Stimulated activated memory B cell treated with anti-CD40 and anti-IgM and Interleukin-4, amounts not matched to agents 10 μg/mL and 1 μg/mL and 100 μg/mL, for 72 hours (primary cell): ENCODE data around the gene CARS1.
"Not testable (repeated sequence)": the region's sequence is repeated elsewhere in the genome, so short reads cannot be mapped to it uniquely, and the experiment has no call there.

Experiments used
- ATAC-seq: fragments of 150-1000 bp; cut with Tn5 transposase; 2 replicates; pipeline ENCODE4 v1.10.0; 2021
- H3K27ac Mint-ChIP-seq: one replicate; pipeline ENCODE4 v1.8.0; 2022; ENCODE audit warnings: mild to moderate bottlenecking, mixed read lengths
- H3K27me3 Mint-ChIP-seq: one replicate; pipeline ENCODE4 v1.8.0; 2022; ENCODE audit warnings: mixed read lengths
- H3K36me3 Mint-ChIP-seq: one replicate; pipeline ENCODE4 v1.8.0; 2022; ENCODE audit warnings: mixed read lengths
- H3K4me1 Mint-ChIP-seq: one replicate; pipeline ENCODE4 v1.8.0; 2022; ENCODE audit warnings: mixed read lengths
- H3K4me3 Mint-ChIP-seq: one replicate; pipeline ENCODE4 v1.8.0; 2022; ENCODE audit warnings: mild to moderate bottlenecking, moderate library complexity, mixed read lengths
- H3K9me3 Mint-ChIP-seq: one replicate; pipeline ENCODE4 v1.8.0; 2022; ENCODE audit warnings: mixed read lengths

The CARS1 gene

DNA sequence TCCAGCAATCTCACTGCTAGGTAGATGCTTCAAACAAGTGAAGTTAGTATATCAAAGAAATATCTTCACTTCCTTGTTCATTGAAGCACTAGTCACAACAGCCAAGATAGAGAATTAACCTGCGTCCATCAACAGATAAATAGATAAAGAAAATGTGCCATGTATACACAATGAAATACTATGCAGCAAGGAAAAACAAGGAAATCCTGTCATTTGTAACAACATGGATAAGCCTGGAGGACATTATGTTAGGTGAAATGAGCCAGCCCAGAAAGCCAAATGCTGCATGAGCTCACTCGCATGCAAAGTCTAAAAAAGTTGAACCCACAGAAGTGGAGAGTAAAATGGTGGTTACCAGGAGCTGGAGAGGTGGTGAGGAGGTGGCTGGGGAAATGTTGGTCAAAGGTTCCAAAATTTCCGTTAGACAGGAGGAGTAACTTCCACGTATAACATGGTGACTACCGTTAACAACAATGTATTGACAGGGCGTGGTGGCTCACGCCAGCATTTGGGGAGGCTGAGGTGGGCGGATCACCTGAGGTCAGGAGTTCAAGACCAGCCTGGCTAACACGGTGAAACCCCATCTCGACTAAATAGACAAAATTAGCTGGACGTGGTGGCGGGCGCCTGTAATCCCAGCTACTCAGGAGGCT, 23.6 kb upstream of the CARS1 start:
- no peaks in the 10 kb centered on the region for H3K36me3 Mint-ChIP-seq
- H3K4me1 Mint-ChIP-seq, result no peaks in the 10 kb centered on the region
- peaks cover 15% of the 10 kb centered on the region for H3K27me3 Mint-ChIP-seq
- no peak overlapping the region for H3K4me3 Mint-ChIP-seq
- no peak for ATAC-seq
- no peaks in the 10 kb centered on the region for H3K9me3 Mint-ChIP-seq
- H3K27ac Mint-ChIP-seq, result no peak overlapping the region

DNA sequence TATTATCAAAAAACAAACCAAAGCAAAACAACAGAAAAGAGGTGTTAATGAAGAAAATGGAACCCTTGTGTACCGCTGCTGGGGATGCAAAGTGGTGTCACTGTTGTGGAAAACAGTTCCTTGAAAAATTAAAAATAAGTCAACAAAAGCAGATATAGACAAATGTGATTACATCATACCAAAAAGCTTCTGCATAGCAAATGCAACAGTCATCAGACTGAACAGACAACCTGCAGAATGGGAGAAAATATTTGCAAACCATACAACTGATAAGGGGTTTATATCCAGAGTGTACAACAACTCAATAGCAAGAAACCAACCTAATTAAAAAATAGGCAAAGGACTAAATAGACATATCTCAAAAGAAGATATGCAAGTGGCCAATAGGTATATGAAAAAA, 22.9 kb upstream of the CARS1 start:
- H3K27me3 Mint-ChIP-seq, result peaks cover 9% of the 10 kb centered on the region
- H3K4me1 Mint-ChIP-seq, result no peaks in the 10 kb centered on the region
- ATAC-seq, result no peak
- H3K9me3 Mint-ChIP-seq, result no peaks in the 10 kb centered on the region
- H3K36me3 Mint-ChIP-seq, result no peaks in the 10 kb centered on the region
- H3K27ac Mint-ChIP-seq, result no peak overlapping the region
- H3K4me3 Mint-ChIP-seq, result no peak overlapping the region

DNA sequence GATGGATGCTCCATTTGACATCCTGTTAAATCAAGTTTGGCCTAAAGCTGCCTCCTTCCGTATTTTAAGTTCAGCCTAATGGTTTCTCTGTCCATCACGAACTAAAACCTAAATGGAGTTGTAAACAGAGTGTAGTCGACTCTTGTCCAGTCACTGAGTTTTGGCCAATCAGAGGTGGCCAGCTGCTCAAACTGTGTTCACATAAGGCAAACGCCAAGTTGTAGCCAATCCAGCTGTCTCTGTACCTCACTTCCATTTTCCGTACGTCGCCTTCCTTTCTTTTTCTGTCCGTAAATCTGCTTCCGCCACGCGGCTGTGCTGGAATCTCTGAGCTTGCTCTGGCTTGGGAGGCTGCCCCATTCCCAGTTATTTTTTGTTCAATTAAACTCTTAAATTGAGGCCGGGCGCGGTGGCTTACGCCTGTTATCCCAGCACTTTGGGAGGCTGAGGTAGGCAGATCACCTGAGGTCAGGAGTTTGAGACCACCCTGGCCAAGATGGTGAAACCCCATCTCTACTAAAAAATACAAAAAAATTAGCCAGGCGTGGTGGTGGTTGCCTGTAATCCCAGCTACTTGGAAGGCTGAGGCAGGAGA, 20.7 kb upstream of the CARS1 start:
- Mint-ChIP-seq H3K36me3 (no peaks in the 10 kb centered on the region), H3K4me1 (no peaks in the 10 kb centered on the region), H3K27ac (no peak overlapping the region), H3K27me3 (peaks cover 9% of the 10 kb centered on the region), H3K9me3 (no peaks in the 10 kb centered on the region), H3K4me3 (no peak overlapping the region)
- no peak for ATAC-seq

DNA sequence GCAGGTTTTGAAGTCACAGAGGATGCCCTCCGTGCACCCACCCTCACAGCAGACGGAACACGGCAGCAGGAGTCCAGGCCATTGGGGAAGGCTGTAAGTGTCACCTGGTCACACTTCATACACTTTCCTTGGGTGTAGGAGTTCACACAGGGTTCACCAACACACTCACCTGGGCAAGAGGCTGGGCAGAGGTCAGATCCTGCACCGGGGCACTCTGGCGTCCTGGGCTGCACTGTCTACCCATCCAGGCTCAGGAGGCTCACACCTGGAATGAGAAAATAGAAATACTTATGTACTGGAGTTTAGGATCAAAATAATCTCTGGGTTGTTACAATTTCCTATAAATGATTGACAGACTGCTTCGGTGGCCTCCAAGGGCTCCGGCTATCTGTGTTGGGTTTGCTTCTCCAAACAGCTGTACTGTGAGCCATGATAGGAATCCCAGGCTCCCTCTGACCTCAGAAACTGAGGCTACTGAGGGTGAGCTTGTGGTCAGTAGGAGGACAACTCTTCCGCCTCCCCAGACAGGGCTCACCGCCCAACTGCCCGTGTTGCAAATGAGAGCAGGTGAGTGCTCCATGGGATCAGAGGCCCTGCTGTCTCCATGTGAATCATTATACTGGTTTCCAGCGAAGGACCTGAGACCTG, 20.1 kb upstream of the CARS1 start:
- Mint-ChIP-seq H3K27me3 (peaks cover 9% of the 10 kb centered on the region), H3K4me3 (no peak overlapping the region), H3K36me3 (no peaks in the 10 kb centered on the region), H3K9me3 (no peaks in the 10 kb centered on the region), H3K4me1 (no peaks in the 10 kb centered on the region), H3K27ac (no peak overlapping the region)
- ATAC-seq, result no peak

DNA sequence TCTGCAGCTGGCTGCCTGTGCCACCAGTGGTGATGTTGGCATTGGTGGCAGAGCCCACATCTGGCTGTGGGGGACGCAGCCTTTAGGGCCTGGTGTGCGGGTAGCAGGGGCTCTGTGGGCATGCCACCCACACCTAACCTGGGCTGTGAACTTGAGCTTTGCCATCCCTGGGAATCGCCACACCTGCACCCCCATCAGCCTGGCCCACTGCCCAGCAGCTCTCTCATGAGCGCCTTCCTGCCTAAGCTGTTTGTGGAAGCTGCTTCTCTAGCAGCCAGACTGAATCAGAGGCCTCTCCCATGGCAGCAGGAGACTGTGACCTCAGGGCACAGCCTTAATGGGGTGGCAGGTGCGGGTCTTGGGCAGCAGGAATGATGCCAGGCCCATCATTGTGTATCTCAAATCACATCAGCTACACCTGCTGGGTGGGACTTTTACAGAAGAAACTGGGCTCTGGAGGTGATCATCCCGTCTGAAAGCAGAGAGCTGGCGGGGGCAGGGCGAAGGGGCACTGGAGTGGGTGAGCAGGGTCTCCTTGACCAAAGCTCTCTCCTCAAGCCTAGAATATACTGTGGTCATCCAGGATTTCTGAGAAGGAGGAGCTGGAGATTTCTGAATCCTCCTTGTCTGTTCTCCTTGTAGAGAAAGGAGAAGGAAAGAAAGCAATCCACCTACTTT, 17.8 kb upstream of the CARS1 start:
- Mint-ChIP-seq H3K27me3 (peaks cover 9% of the 10 kb centered on the region), H3K27ac (no peak overlapping the region), H3K36me3 (no peaks in the 10 kb centered on the region), H3K4me3 (no peak overlapping the region), H3K4me1 (no peaks in the 10 kb centered on the region), H3K9me3 (no peaks in the 10 kb centered on the region)
- ATAC-seq, result peak; percentile 41

DNA sequence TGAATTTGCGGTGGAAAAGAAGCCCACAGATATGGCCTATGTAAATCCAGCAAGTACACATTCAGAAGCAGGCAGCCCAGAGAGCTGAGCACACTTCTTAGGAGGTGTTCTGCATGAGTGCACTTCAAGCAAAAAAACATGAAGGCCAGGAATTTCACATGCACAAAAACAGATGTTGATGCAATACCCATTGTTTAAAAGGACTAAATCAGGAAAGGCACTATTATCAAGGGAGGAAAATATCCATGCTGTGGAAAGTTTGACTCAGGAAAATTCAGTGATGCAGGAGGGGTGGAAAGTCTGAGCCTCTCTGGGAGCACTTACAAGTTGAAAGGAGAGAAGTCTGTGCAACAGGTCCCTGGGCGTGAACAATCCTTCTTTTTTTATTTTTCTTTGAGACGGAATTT, 15.8 kb upstream of the CARS1 start:
- H3K27me3 Mint-ChIP-seq, result peaks cover 20% of the 10 kb centered on the region
- H3K27ac Mint-ChIP-seq, result no peak overlapping the region
- no peaks in the 10 kb centered on the region for H3K4me1 Mint-ChIP-seq
- H3K4me3 Mint-ChIP-seq, result no peak overlapping the region
- H3K36me3 Mint-ChIP-seq, result no peaks in the 10 kb centered on the region
- no peaks in the 10 kb centered on the region for H3K9me3 Mint-ChIP-seq
- no peak for ATAC-seq

DNA sequence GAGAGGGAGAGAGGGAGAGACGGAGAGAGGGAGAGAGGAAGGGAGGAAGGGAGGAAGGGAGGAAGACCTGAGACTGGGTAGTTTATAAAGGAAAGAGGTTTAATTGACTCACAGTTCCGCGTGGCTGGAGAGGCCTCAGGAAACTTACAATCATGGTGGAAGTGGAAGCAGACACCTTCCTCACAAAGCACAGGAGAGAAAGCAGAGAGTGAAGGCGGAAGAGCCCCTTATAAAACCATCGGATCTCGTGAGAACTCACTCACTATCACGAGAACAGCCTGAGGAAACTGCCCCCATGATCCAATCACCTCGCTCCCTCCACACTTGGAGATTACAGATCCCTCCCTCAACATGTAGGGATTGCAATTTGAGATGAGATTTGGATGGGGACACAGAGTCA, 12.2 kb upstream of the CARS1 start:
- Mint-ChIP-seq H3K4me3 (no peak overlapping the region), H3K36me3 (no peaks in the 10 kb centered on the region), H3K27me3 (peaks cover 42% of the 10 kb centered on the region), H3K9me3 (peaks cover 2% of the 10 kb centered on the region), H3K4me1 (peaks cover 3% of the 10 kb centered on the region), H3K27ac (no peak overlapping the region)
- ATAC-seq, result no peak

DNA sequence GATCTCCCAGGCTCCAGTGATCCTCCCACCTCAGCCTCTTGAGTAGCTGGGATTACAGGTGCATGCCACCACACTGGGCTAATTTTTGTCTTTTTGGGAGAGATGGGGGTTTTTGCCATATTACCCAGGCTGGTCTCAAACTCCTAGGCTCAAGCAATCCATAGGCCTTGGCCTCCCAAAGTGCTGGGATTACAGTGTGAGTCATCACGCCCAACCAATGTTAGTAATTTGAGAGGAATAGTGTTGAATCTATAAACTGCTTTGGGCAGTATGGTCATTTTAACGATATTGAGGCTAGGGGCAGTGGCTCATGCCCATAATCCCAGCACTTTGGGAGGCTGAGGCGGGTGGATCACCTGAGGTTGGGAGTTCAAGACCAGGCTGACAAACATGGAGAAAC, 9.1 kb upstream of the CARS1 start:
- ATAC-seq, result not testable (repeated sequence)

DNA sequence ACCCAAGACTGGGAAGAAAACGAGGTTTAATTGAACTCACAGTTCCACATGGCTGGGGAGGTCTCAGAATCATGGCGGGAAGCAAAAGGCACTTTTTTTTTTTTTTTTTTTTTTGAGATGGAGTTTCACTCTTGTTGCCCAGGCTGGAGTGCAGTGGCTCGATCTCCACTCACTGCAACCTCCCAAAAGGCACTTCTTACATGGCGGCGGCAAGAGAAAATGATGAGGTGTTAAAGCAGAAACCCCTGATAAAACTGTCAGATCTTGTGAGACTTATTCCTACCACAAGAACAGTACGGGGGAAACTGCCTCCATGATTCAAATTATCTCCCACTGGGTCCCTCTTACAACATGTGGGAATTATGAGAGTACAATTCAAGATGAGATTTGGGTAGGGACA, 7.5 kb upstream of the CARS1 start:
- peaks cover 22% of the 10 kb centered on the region for H3K4me1 Mint-ChIP-seq

More for the DNA sequence above, 9.1 kb upstream of the CARS1 start:
- not testable (repeated sequence) for H3K9me3 Mint-ChIP-seq, H3K4me3 Mint-ChIP-seq, H3K36me3 Mint-ChIP-seq, H3K27ac Mint-ChIP-seq
- Mint-ChIP-seq H3K4me1 (peaks cover 22% of the 10 kb centered on the region), H3K27me3 (peaks cover 42% of the 10 kb centered on the region)

DNA sequence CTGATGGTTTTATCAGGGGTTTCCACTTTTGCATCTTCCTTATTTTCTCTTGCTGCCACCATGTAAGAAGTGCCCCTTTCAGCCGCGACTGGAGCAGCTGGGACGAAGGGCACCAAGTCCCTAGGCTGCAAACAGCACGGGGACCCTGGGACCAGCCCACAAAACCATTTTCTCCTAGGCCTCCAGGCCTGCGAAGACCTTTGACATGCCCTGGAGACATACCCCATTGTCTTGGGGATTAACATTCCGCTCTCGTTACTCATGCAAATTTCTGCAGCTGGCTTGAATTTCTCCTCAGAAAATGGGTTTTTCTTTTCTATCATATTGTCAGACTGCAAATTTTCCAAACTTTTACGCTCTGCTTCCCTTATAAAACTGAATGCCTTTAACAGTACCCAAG, 6.7 kb upstream of the CARS1 start:
- ATAC-seq, result not testable (repeated sequence)
- H3K27me3 Mint-ChIP-seq, result peaks cover 35% of the 10 kb centered on the region

More for the DNA sequence above, 7.5 kb upstream of the CARS1 start:
- not testable (repeated sequence) for H3K4me3 Mint-ChIP-seq, H3K36me3 Mint-ChIP-seq, H3K9me3 Mint-ChIP-seq, H3K27ac Mint-ChIP-seq, ATAC-seq
- H3K27me3 Mint-ChIP-seq, result peaks cover 42% of the 10 kb centered on the region

DNA sequence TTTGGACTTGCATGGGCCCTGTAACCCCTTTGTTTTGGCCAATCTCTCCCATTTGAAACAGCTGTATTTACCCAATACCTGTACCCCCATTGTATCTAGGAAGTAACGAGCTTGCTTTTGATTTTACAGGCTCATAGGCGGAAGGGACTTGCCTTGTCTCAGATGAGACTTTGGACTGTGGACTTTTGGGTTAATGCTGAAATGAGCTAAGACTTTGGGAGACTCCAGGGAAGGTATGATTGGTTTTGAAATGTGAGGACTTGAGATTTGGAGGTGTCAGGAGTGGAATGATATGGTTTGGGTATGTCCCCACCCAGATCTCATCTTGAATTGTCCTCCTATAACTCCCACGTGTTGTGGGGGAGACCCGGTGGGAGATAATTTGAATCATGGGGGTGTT, 6.2 kb upstream of the CARS1 start:
- Mint-ChIP-seq H3K27ac (peak overlapping the region; percentile 25), H3K27me3 (peaks cover 31% of the 10 kb centered on the region), H3K4me1 (peaks cover 22% of the 10 kb centered on the region)
- ATAC-seq, H3K4me3 Mint-ChIP-seq, H3K9me3 Mint-ChIP-seq, H3K36me3 Mint-ChIP-seq: not testable (repeated sequence)

More for the DNA sequence above, 6.7 kb upstream of the CARS1 start:
- Mint-ChIP-seq H3K4me1 (peaks cover 22% of the 10 kb centered on the region), H3K27ac (peak overlapping the region; percentile 25)
- not testable (repeated sequence) for H3K4me3 Mint-ChIP-seq, H3K9me3 Mint-ChIP-seq, H3K36me3 Mint-ChIP-seq

DNA sequence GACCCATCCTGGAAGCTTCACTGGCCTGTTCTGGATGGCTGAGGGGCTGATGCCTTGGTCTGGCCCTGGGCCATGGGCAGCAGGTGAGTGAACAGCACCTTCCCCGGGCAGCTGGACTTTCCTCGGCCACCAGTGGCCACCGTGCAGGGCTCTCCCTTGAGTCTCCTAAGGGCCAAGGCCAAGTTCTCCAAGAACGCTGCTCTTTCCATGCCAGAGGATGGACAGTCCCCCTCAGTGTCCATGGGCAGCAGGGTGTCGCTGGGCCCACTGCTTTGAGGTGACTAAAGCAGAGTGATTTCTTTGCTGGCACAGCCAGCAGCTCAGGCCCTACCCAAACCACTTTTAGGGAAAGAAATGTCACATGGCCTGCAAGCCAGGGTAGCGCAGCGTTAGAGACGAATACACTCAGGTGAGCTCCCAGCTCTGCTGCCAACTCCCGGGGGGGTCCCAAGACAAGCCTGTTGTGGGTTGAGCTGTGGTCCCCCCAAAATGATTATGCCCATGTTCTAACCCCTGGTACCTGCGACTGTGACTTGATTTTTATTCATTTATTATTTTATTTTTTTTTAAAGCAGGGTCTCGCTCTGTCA, 3.3 kb upstream of the CARS1 start:
- no peaks in the 10 kb centered on the region for H3K36me3 Mint-ChIP-seq
- H3K9me3 Mint-ChIP-seq, result peaks cover 4% of the 10 kb centered on the region
- no peak overlapping the region for H3K4me3 Mint-ChIP-seq
- H3K4me1 Mint-ChIP-seq, result peaks cover 42% of the 10 kb centered on the region
- no peak overlapping the region for H3K27ac Mint-ChIP-seq
- ATAC-seq, result no peak
- H3K27me3 Mint-ChIP-seq, result peaks cover 4% of the 10 kb centered on the region

DNA sequence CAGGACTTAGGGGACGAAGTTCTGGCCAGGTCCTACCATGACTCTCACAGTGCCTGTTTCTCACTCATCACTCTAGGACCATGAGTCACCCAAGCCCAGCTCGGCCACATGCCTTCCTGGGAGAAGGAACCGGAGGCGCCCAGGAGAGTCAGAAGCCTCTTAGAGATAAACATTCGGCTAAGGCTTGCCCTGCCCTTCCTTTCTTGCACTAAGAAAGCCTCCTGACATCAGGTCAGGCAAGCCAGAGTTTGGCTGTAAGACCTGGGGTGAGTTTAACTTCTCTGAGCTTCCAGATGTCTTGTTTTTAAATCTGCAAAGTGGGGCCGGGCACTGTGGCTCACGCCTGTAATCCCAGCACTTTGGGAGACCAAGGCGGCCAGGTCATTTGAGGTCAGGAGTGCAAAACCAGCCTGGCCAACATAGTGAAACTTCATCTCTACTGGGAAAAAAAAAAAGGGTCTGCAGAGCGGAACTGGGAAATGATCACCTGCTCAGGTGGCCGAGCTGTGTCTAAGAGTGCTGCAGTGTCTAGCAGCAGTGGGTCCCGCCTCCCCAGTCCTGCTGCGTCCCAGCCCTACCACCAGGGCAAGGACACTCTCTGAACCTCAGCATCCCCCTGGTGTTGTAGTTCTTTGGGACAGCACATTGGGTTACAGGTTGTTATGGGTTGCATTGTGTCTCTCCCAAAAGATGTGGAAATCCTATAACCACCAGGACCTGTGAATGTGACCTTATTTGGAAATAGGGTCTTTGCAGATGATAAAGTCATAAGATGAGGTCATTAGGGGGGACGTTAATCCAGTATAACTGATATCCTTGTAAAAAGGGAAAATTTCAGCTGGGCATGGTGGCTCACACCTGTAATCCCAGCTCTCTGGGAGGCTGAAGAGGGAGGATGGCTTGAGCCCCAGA, 1.8 kb upstream of the CARS1 start:
- Mint-ChIP-seq H3K4me1 (peaks cover 48% of the 10 kb centered on the region), H3K36me3 (no peaks in the 10 kb centered on the region), H3K27me3 (no peaks in the 10 kb centered on the region), H3K27ac (no peak overlapping the region), H3K4me3 (no peak overlapping the region), H3K9me3 (no peaks in the 10 kb centered on the region)
- ATAC-seq, result no peak

DNA sequence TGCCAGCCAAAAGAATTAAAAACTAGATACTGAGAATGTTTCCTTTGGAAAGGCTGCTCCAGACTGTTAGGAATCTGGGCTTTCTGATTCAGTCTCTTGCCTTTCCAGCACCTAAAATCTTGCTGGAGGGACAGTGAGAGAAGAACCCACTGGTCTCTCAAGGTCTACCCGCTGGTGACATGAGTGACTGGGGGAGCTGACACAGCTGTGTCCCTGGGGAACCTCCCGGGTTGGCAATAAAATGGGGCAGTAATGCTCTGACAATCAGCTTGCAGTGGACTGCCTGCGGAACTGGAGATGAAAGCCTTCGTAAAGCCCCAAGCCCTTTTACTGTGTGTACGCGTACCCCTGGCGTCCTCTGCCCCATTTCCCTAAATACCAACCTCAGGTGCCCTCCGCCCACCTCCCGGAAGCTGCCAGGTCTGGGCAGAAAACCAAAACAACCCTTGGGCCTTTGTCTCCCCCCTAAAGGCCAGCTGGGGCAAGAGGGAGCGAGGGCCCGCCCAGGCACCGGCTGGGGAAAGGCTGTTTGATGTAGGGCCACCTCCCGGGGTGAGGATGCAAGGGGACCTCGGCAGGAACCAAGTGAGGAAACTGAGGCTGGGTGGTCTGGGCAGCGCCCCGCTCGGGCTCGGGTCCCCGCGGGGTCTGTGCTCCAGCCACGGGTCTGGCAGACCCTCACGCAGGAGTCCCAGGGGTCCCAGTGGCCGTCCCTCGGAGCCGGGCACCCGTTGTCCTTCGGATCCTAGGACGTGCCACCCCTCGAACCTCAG, 741 bp downstream of the CARS1 start:
- Mint-ChIP-seq H3K27ac (peak overlapping the region; percentile 89), H3K27me3 (no peaks in the 10 kb centered on the region), H3K36me3 (no peaks in the 10 kb centered on the region), H3K4me3 (peak overlapping the region; percentile 95), H3K9me3 (no peaks in the 10 kb centered on the region), H3K4me1 (peaks cover 53% of the 10 kb centered on the region)
- peak; percentile 25 for ATAC-seq
